ENCODE data around the gene IL1RN. TPM values are rescaled to one million over a fixed set of nuclear protein-coding genes. Genes with fewer than 3 reads are reported as not detected.

IL1RN gene
- polyA plus RNA-seq, 1 of the 3 experiments (the other 2 are of a cell fraction): not detected

DNA sequence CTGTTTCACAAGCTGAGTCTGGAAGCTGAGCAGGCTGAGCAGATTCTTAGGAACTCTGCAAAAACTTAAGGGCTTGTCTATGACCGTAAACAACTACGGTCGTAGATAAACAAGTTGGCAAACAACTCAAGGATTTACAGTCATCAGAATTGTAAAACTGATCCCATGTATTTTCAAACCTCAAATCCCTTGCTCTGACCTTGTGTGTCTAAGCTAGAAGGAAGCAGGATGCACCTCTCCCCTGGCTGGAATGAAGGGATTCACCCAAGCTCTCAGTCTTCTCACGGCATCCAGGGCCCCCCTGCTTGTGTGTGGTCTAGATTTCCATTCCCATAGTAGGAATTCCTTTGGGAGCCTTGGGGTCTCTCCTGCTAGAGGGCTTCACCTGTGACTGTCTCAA lies 12.4 kb upstream of the IL1RN start:
- Histone ChIP-seq H3K9me3 (no peaks in the 10 kb centered on the region), H3F3A (replicated peaks; ENCODE audit: insufficient read depth) (no peaks in the 10 kb centered on the region), H3K79me2 (ENCODE audit: insufficient read depth) (no peaks in the 10 kb centered on the region), H3K4me2 (no peak overlapping the region), H4K20me1 (ENCODE audit: insufficient read depth) (no peaks in the 10 kb centered on the region), H3K36me3 (replicated peaks in 1 of 2; ENCODE audit: control insufficient read depth in 1 of 2, insufficient read depth in 2 of 2, low read length in 1 of 2) (no peaks in the 10 kb centered on the region), H3K9me2 (no peaks in the 10 kb centered on the region), H3K27ac (ENCODE audit: low read depth in 2 of 2, low read length in 1 of 2) (no peak overlapping the region), H2AFZ (ENCODE audit: low read depth) (no peak overlapping the region), H3K27me3 (ENCODE audit: insufficient read depth) (no peaks in the 10 kb centered on the region; the same call in 1 of the 2 replicates), H3K4me3 (ENCODE audit: low read depth in 2 of 2, low read length in 1 of 2) (no peak overlapping the region), H3K4me1 (ENCODE audit: control insufficient read depth in 1 of 2, insufficient read depth in 2 of 2, low read depth in 1 of 2, low read length in 1 of 2) (no peaks in the 10 kb centered on the region; a peak in 1 of 4 replicates), H3K9ac (no peak overlapping the region)
- DNase-seq: no peak
- no peak for TF ChIP-seq TAF1 (IDR thresholded peaks at IDR 0.05; ENCODE audit: borderline replicate concordance, low read depth, low read length)
- no peak for TF ChIP-seq NRF1 (IDR thresholded peaks at IDR 0.05; ENCODE audit: low read depth, low read length)
- TF ChIP-seq RCOR1 (IDR thresholded peaks at IDR 0.05; ENCODE audit: low read length): no peak
- TF ChIP-seq, protein P1, sequence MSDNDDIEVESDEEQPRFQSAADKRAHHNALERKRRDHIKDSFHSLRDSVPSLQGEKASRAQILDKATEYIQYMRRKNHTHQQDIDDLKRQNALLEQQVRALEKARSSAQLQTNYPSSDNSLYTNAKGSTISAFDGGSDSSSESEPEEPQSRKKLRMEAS (IDR thresholded peaks at IDR 0.05; ENCODE audit: low read depth): no peak
- no peak for TF ChIP-seq EZH2phosphoT487 (IDR thresholded peaks at IDR 0.05; ENCODE audit: borderline replicate concordance, low read depth)
- no peak for TF ChIP-seq EP300 (IDR thresholded peaks at IDR 0.05; ENCODE audit: borderline replicate concordance in 1 of 2, low read depth in 1 of 2, low read length in 1 of 2)
- TF ChIP-seq, protein P2, sequence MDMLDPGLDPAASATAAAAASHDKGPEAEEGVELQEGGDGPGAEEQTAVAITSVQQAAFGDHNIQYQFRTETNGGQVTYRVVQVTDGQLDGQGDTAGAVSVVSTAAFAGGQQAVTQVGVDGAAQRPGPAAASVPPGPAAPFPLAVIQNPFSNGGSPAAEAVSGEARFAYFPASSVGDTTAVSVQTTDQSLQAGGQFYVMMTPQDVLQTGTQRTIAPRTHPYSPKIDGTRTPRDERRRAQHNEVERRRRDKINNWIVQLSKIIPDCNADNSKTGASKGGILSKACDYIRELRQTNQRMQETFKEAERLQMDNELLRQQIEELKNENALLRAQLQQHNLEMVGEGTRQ (IDR thresholded peaks at IDR 0.05; ENCODE audit: borderline replicate concordance, low read depth, low read length): no peak
- TF ChIP-seq NFIC (IDR thresholded peaks at IDR 0.05; ENCODE audit: borderline replicate concordance): no peak
- TF ChIP-seq, protein P3, sequence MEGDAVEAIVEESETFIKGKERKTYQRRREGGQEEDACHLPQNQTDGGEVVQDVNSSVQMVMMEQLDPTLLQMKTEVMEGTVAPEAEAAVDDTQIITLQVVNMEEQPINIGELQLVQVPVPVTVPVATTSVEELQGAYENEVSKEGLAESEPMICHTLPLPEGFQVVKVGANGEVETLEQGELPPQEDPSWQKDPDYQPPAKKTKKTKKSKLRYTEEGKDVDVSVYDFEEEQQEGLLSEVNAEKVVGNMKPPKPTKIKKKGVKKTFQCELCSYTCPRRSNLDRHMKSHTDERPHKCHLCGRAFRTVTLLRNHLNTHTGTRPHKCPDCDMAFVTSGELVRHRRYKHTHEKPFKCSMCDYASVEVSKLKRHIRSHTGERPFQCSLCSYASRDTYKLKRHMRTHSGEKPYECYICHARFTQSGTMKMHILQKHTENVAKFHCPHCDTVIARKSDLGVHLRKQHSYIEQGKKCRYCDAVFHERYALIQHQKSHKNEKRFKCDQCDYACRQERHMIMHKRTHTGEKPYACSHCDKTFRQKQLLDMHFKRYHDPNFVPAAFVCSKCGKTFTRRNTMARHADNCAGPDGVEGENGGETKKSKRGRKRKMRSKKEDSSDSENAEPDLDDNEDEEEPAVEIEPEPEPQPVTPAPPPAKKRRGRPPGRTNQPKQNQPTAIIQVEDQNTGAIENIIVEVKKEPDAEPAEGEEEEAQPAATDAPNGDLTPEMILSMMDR (IDR thresholded peaks at IDR 0.05): no peak
- no peak for TF ChIP-seq CHD2 (IDR thresholded peaks at IDR 0.05; ENCODE audit: low read length, partially characterized antibody)
- TF ChIP-seq ELF1 (IDR thresholded peaks at IDR 0.05): no peak
- TF ChIP-seq MXI1 (IDR thresholded peaks at IDR 0.05; ENCODE audit: low read depth, low read length): no peak
- TF ChIP-seq, protein P4, sequence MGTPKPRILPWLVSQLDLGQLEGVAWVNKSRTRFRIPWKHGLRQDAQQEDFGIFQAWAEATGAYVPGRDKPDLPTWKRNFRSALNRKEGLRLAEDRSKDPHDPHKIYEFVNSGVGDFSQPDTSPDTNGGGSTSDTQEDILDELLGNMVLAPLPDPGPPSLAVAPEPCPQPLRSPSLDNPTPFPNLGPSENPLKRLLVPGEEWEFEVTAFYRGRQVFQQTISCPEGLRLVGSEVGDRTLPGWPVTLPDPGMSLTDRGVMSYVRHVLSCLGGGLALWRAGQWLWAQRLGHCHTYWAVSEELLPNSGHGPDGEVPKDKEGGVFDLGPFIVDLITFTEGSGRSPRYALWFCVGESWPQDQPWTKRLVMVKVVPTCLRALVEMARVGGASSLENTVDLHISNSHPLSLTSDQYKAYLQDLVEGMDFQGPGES (IDR thresholded peaks at IDR 0.05; ENCODE audit: low read depth, low read length): no peak
- ChIA-PET POLR2A (no interaction called here), CTCF (interaction anchor here (2.1 kb wide), 1 partner anchor 23 kb away, joined by 8 read pairs; no protein-coding TSS in a partner anchor)
- 12% methylated on average over 4 of the region's 4 CpGs for WGBS (ENCODE audit: low lambda C conversion rate)

Data from SK-N-SH (cell line).